PC-9 (cell line): ENCODE results near the gene DACH1. TPM values are rescaled to one million over a fixed set of nuclear protein-coding genes. Genes with fewer than 3 reads are reported as not detected.

Experiments used
- BruUV-seq: library from RNA; stranded (reverse); fragments of 400-500 nt; replicated peaks from 2 replicates; lab custom pipeline; 2021; lab: Mats Ljungman, UMichigan
- CTCF ChIA-PET: fragments of 300-600 bp; sonication (Branson Sonifier 250); formaldehyde crosslinking; loops from one replicate; lab custom pipeline; 2022; ENCODE audit warnings: antibody characterized with exemption; lab: Charles Lee
- POLR2A ChIA-PET: fragments of 300-600 bp; sonication (Branson Sonifier 250); formaldehyde crosslinking; loops from one replicate; lab custom pipeline; 2022; ENCODE audit warnings: antibody characterized with exemption; ENCODE audit not compliant: unreplicated experiment; lab: Charles Lee
- DNase-seq, 2 experiments: peaks; one replicate each; pipeline versions ENCODE4 v3.0.0 to v3.0.0-alpha.2; 2015 to 2022; ENCODE audit warnings: mixed read lengths in 1 of 2
- H2AFZ ChIP-seq: fragments of 200-600 bp; sonication (generic); 2 replicates; pipeline ENCODE4 v1.8.1; 2017; ENCODE audit warnings: antibody characterized with exemption
- H3F3A ChIP-seq: fragments of 200-600 bp; sonication (generic); 2 replicates; pipeline ENCODE4 v1.8.1; 2017; ENCODE audit warnings: antibody characterized with exemption, mild to moderate bottlenecking, low read depth; ENCODE audit not compliant: insufficient read depth
- H3K27ac ChIP-seq: fragments of 200-600 bp; sonication (generic); 2 replicates; pipeline ENCODE4 v1.6.1; 2016; ENCODE audit warnings: mixed run types
- H3K27me3 ChIP-seq: fragments of 200-600 bp; sonication (generic); 2 replicates; pipeline ENCODE4 v1.6.1; 2016; ENCODE audit warnings: low read depth, mixed run types; ENCODE audit not compliant: insufficient read depth
- H3K36me3 ChIP-seq: fragments of 200-600 bp; sonication (generic); 2 replicates; pipeline ENCODE4 v1.6.1; 2016; ENCODE audit warnings: low read depth, mixed run types
- H3K4me1 ChIP-seq: fragments of 200-600 bp; sonication (generic); replicated peaks from 2 replicates; pipeline ENCODE4 v1.6.1; 2016; ENCODE audit warnings: mixed run types; ENCODE audit not compliant: insufficient read depth
- H3K4me2 ChIP-seq: fragments of 200-600 bp; sonication (generic); 2 replicates; pipeline ENCODE4 v1.6.1; 2017; ENCODE audit warnings: mixed run types
- H3K4me3 ChIP-seq: fragments of 200-600 bp; sonication (generic); 2 replicates; pipeline ENCODE4 v1.6.1; 2016; ENCODE audit warnings: mixed run types
- H3K79me2 ChIP-seq: fragments of 200-600 bp; sonication (generic); 2 replicates; pipeline ENCODE4 v1.6.1; 2017; ENCODE audit warnings: low read depth, mixed run types
- H3K9me2 ChIP-seq: fragments of 200-600 bp; sonication (generic); 2 replicates; pipeline ENCODE4 v1.8.1; 2017; ENCODE audit warnings: mild to moderate bottlenecking; ENCODE audit not compliant: insufficient read depth
- H3K9me3 ChIP-seq: fragments of 200-600 bp; sonication (generic); 2 replicates; pipeline ENCODE4 v1.8.1; 2016; ENCODE audit warnings: low read depth; ENCODE audit not compliant: insufficient read depth
- H4K20me1 ChIP-seq: fragments of 200-600 bp; sonication (generic); 2 replicates; pipeline ENCODE4 v1.8.1; 2017; ENCODE audit not compliant: insufficient read depth
- EZH2 ChIP-seq: fragments of 200-600 bp; sonication (generic); IDR thresholded peaks from 2 replicates; pipeline ENCODE4 v1.8.0; 2017; ENCODE audit warnings: antibody characterized with exemption, low read depth
- intact Hi-C: fragments of 100-400 bp; cut with micrococcal nuclease; formaldehyde crosslinking; loops from one replicate; pipeline ENCODE4 v1.10.0; 2022; ENCODE audit not compliant: unreplicated experiment
- total RNA-seq: library from RNA; stranded (reverse); gene quantifications from 2 replicates; pipeline ENCODE4 v1.2.3, GENCODE V29; 2021
- TF ChIP-seq, protein P1 (sequence below): fragments of 200-600 bp; sonication (generic); conservative IDR thresholded peaks from 2 replicates; pipeline ENCODE4 v1.6.1; 2017; ENCODE audit warnings: mixed run types, antibody characterized with exemption, mild to moderate bottlenecking, moderate library complexity

DACH1 gene
- total RNA-seq, 1 experiment from 2014 or later = 1.5 TPM

GRCh38 chr13:71492346-71492871 is 374.6 kb downstream of the DACH1 start:
- H4K20me1 ChIP-seq = no peaks in the 10 kb centered on the region
- H3K27ac ChIP-seq = no peak overlapping the region
- BruUV-seq = no TSS peak
- intact Hi-C loops = no loop called here
- no peaks in the 10 kb centered on the region for H3K27me3 ChIP-seq
- TF ChIP-seq EZH2 = no peak
- TF ChIP-seq, protein P1, sequence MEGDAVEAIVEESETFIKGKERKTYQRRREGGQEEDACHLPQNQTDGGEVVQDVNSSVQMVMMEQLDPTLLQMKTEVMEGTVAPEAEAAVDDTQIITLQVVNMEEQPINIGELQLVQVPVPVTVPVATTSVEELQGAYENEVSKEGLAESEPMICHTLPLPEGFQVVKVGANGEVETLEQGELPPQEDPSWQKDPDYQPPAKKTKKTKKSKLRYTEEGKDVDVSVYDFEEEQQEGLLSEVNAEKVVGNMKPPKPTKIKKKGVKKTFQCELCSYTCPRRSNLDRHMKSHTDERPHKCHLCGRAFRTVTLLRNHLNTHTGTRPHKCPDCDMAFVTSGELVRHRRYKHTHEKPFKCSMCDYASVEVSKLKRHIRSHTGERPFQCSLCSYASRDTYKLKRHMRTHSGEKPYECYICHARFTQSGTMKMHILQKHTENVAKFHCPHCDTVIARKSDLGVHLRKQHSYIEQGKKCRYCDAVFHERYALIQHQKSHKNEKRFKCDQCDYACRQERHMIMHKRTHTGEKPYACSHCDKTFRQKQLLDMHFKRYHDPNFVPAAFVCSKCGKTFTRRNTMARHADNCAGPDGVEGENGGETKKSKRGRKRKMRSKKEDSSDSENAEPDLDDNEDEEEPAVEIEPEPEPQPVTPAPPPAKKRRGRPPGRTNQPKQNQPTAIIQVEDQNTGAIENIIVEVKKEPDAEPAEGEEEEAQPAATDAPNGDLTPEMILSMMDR = no peak
- H3K4me1 ChIP-seq = no peaks in the 10 kb centered on the region
- CTCF ChIA-PET = interaction anchor here (0.7 kb wide), 1 partner anchor 655 kb away, joined by 4 read pairs; no protein-coding TSS in a partner anchor
- H3K4me3 ChIP-seq = no peak overlapping the region
- H3K4me2 ChIP-seq = no peak overlapping the region
- H2AFZ ChIP-seq = no peak overlapping the region
- no peaks in the 10 kb centered on the region for H3K9me2 ChIP-seq
- H3K36me3 ChIP-seq = no peaks in the 10 kb centered on the region
- POLR2A ChIA-PET = no interaction called here
- DNase-seq = no peak
- H3K9me3 ChIP-seq = no peaks in the 10 kb centered on the region
- no peaks in the 10 kb centered on the region for H3K79me2 ChIP-seq
- H3F3A ChIP-seq = no peaks in the 10 kb centered on the region

DNA sequence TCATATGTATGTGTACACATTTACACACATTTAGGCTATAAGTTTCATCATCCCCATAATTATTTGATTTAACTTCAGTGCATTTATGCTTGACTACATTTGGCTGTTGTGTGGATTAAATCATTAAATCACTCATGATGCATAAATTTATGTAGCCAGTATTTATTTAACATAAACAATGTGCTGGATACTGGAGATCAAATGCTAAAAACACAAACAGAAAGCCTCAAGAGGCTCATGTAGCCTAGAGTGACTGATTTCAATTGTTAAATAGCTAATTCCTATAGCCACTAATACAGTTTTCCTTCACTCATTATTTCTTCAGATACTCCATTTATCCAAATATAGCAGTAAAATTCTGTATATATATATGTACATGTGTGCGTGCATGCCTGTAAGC is 376.0 kb downstream of the DACH1 start:
- Histone ChIP-seq H3K36me3 (no peaks in the 10 kb centered on the region), H3K4me1 (no peaks in the 10 kb centered on the region), H3K4me3 (no peak overlapping the region), H3F3A (no peaks in the 10 kb centered on the region), H3K4me2 (no peak overlapping the region), H3K27me3 (no peaks in the 10 kb centered on the region), H3K27ac (no peak overlapping the region), H2AFZ (no peak overlapping the region), H3K9me3 (no peaks in the 10 kb centered on the region), H3K9me2 (no peaks in the 10 kb centered on the region), H3K79me2 (no peaks in the 10 kb centered on the region), H4K20me1 (no peaks in the 10 kb centered on the region)
- CTCF ChIA-PET = no interaction called here
- intact Hi-C loops = no loop called here
- BruUV-seq = no TSS peak
- DNase-seq = no peak
- POLR2A ChIA-PET = interaction anchor here (0.6 kb wide), 1 partner anchor 388 kb away, joined by 7 read pairs; no protein-coding TSS in a partner anchor
- TF ChIP-seq EZH2 = no peak
- TF ChIP-seq, protein P1 = no peak

GRCh38 chr13:71489041-71489440 is 378.0 kb downstream of the DACH1 start:
- no peaks in the 10 kb centered on the region for H3K9me2 ChIP-seq
- no peak for DNase-seq
- H3K79me2 ChIP-seq = no peaks in the 10 kb centered on the region
- ChIA-PET POLR2A (no interaction called here), CTCF (no interaction called here)
- no peak overlapping the region for H3K4me3 ChIP-seq
- H3K4me2 ChIP-seq = no peak overlapping the region
- no TSS peak for BruUV-seq
- H3K4me1 ChIP-seq = no peaks in the 10 kb centered on the region
- H3K27ac ChIP-seq = no peak overlapping the region
- no peaks in the 10 kb centered on the region for H3K9me3 ChIP-seq
- intact Hi-C loops = no loop called here
- no peaks in the 10 kb centered on the region for H3K36me3 ChIP-seq
- no peaks in the 10 kb centered on the region for H3F3A ChIP-seq
- H4K20me1 ChIP-seq = no peaks in the 10 kb centered on the region
- TF ChIP-seq, protein P1 = no peak
- no peak for TF ChIP-seq EZH2
- no peak overlapping the region for H2AFZ ChIP-seq
- H3K27me3 ChIP-seq = no peaks in the 10 kb centered on the region
